ENCODE results near the gene IDNK.

IDNK gene

DNA sequence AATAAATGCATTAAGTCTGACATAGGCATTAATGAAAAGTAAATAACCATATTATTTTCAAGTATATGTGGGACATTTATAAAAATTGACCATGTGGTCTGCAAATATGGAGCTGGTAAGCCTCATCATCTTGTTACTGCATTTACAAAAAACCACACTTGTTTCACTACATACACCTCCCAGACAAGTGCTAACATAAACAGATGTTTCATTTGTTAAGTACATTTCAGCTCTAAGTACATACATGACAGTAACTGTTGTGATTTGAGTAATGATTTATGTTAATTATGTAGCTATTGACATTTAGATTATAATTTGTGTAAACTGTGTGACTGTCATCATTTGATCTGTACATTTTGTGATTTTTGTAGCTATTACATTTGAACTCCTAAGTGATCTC, 13.9 kb downstream of the IDNK start:
- H3K27me3 ChIP-seq = no peaks in the 10 kb centered on the region
- TF ChIP-seq CTCF (IDR thresholded peaks at IDR 0.05) = no peak
- intact Hi-C loops (cut with DNase I; ENCODE audit: low total_unique reads) = no loop called here
- H3K36me3 ChIP-seq = no peaks in the 10 kb centered on the region
- H3K4me3 ChIP-seq = no peak overlapping the region
- H3K27ac ChIP-seq = no peak overlapping the region
- H3K4me1 ChIP-seq = no peaks in the 10 kb centered on the region
- H3K9me3 ChIP-seq = no peaks in the 10 kb centered on the region
- DNase-seq = no peak

DNA sequence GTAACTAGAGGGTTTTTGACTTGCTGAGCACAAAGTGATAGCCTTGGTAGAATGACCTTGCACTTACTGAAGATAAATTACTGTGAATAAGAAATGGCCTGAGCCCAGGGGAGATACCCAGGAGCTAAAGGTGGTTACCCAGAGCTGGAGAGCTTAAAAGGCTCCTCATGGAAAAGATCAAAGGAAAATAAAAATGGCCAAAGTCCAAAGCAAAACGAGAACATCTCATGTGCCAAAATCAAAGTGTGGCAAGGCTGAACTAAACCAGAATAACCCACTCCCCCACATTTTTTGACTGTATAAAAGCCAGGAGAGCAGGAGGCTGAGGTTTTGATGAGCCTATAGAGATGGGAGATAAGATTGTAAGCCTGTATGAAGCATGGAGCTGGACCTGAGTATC, 14.4 kb downstream of the IDNK start:
- H3K4me3 ChIP-seq = no peak overlapping the region
- H3K27ac ChIP-seq = no peak overlapping the region
- no peak for TF ChIP-seq CTCF (IDR thresholded peaks at IDR 0.05)
- no peaks in the 10 kb centered on the region for H3K27me3 ChIP-seq
- no peaks in the 10 kb centered on the region for H3K9me3 ChIP-seq
- DNase-seq = no peak
- H3K36me3 ChIP-seq = no peaks in the 10 kb centered on the region
- no peaks in the 10 kb centered on the region for H3K4me1 ChIP-seq
- intact Hi-C loops (cut with DNase I; ENCODE audit: low total_unique reads) = no loop called here

- no peak for TF ChIP-seq CTCF (IDR thresholded peaks at IDR 0.05)
- H3K9me3 ChIP-seq = no peaks in the 10 kb centered on the region
- H3K4me3 ChIP-seq = no peak overlapping the region
- no peak for DNase-seq
- H3K36me3 ChIP-seq = peaks cover 0 to 14% (median 0%) of the 10 kb centered on the region in 3 donors
- no peak overlapping the region for H3K27ac ChIP-seq
- no peaks in the 10 kb centered on the region for H3K27me3 ChIP-seq
- no peaks in the 10 kb centered on the region for H3K4me1 ChIP-seq
- intact Hi-C loops (cut with DNase I; ENCODE audit: low total_unique reads) = no loop called here
These were observed 16.3 kb downstream of the IDNK start for GRCh38 chr9:83639266-83639665.

DNA sequence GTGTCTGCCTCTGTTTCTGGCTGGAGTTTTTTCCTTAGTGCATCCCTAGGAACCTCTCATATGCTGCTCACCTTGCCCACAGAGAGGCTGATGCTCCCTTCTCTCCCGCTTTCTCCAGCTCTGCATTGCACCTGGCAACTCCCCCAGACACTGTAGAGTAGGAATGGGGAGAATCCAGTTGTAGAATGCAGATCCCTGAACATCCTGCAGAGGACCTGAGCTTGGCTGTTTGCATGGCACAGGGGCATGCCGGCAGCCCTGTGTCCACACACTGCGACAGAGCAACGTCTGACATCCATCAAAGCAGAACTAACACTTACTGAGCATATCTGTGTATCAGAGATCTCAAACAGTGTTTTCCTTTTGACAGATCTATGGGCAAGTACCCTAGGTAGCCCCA, 19.9 kb downstream of the IDNK start:
- no peak overlapping the region for H3K4me3 ChIP-seq
- no peak for TF ChIP-seq CTCF (IDR thresholded peaks at IDR 0.05)
- intact Hi-C loops (cut with DNase I; ENCODE audit: low total_unique reads) = no loop called here

DNA sequence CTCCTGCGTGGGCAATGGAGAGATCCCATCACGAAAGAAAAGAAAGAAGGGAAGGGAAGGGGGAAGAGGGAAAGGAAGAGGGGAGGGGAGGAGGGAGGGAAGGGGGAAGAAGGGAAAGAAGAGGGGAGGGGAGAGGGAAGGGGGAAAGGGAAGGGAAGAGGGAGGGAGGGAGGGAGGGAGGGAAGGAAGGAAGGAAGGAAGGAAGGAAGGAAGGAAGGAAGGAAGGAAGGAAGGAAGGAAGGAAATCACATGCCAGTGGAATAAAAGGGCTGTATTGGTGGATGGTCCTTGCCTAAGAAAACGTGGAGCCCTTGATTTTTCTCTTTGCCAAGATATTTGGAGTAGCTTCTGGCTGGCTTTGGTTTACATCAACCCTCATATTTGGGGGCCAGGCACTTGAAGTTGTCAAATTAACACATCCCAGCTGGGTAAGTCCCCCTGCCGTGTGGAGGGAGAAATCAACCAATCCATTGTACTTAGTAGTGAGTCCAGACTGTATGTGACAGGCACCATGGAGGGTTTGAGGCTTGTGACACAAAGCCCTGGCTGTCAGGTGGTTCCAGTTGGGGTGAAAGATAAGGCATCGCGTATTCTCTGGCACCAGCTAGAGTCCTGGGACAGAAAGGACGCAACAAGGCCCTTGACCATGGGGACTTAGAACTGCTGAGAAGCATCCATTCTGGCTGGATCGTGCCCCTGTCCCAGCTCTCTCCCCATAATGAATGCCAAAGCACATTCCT, 23.7 kb downstream of the IDNK start:
- H3K36me3 ChIP-seq = peaks cover 4 to 57% (median 35%) of the 10 kb centered on the region in 3 donors
- no peak for TF ChIP-seq CTCF (IDR thresholded peaks at IDR 0.05)
- no peak overlapping the region for H3K27ac ChIP-seq

More for the DNA sequence above, 19.9 kb downstream of the IDNK start:
- no peak for DNase-seq
- H3K4me1 ChIP-seq = no peaks in the 10 kb centered on the region
- no peak overlapping the region for H3K27ac ChIP-seq
- peaks cover 0 to 38% (median 15%) of the 10 kb centered on the region in 3 donors for H3K36me3 ChIP-seq
- no peaks in the 10 kb centered on the region for H3K9me3 ChIP-seq
- H3K27me3 ChIP-seq = no peaks in the 10 kb centered on the region

More for the DNA sequence above, 23.7 kb downstream of the IDNK start:
- no peak for DNase-seq
- H3K27me3 ChIP-seq = no peaks in the 10 kb centered on the region
- no peaks in the 10 kb centered on the region for H3K9me3 ChIP-seq
- intact Hi-C loops (cut with DNase I; ENCODE audit: low total_unique reads) = no loop called here
- H3K4me1 ChIP-seq = no peaks in the 10 kb centered on the region
- no peak overlapping the region for H3K4me3 ChIP-seq
